Mesenchymal stem cell (in vitro differentiated cells and primary cell): ENCODE results near the gene INS.

Experiments used
- DNase-seq: peaks from one replicate; pipeline ENCODE4 v3.0.0-alpha.2; 2013
- H2AFZ ChIP-seq: one replicate; pipeline ENCODE4 v1.6.1; 2013; ENCODE audit warnings: low read depth, mild to moderate bottlenecking, control low read depth, inconsistent platforms, low read length, moderate library complexity
- H2AK5ac ChIP-seq: 2 replicates; pipeline ENCODE4 v1.6.1; 2013; ENCODE audit warnings: low read length, moderate library complexity, mild to moderate bottlenecking, inconsistent platforms; ENCODE audit not compliant: severe bottlenecking
- H2BK120ac ChIP-seq: one replicate; pipeline ENCODE4 v1.6.1; 2013; ENCODE audit warnings: low read depth, mild to moderate bottlenecking, inconsistent platforms, low read length, moderate library complexity
- H2BK12ac ChIP-seq, 2 experiments: one replicate each; pipeline ENCODE4 v1.6.1; 2013; ENCODE audit warnings: inconsistent platforms in 2 of 2, low read length in 2 of 2, mild to moderate bottlenecking in 2 of 2, moderate library complexity in 2 of 2, control low read depth in 1 of 2
- H2BK15ac ChIP-seq: one replicate; pipeline ENCODE4 v1.6.1; 2013; ENCODE audit warnings: mild to moderate bottlenecking, low read depth, inconsistent platforms; ENCODE audit not compliant: poor library complexity, severe bottlenecking
- H2BK5ac ChIP-seq: 2 replicates; pipeline ENCODE4 v1.6.1; 2013; ENCODE audit warnings: low read depth, mild to moderate bottlenecking, low read length, control low read depth, inconsistent platforms; ENCODE audit not compliant: poor library complexity, severe bottlenecking
- H3K14ac ChIP-seq, 2 experiments: one replicate each; pipeline ENCODE4 v1.6.1; 2013; ENCODE audit warnings: inconsistent platforms in 2 of 2, low read length in 2 of 2, control low read depth in 1 of 2, mild to moderate bottlenecking in 1 of 2, moderate library complexity in 1 of 2
- H3K18ac ChIP-seq, 2 experiments: one replicate each; pipeline ENCODE4 v1.6.1; 2013; ENCODE audit warnings: inconsistent platforms in 2 of 2, low read length in 2 of 2, control low read depth in 1 of 2, low read depth in 1 of 2, mild to moderate bottlenecking in 1 of 2
- H3K23ac ChIP-seq, 2 experiments: one replicate each; pipeline ENCODE4 v1.6.1; 2013; ENCODE audit warnings: inconsistent platforms in 2 of 2, low read length in 2 of 2, mild to moderate bottlenecking in 2 of 2, moderate library complexity in 2 of 2, control low read depth in 1 of 2
- H3K27ac ChIP-seq: 2 replicates; pipeline ENCODE4 v1.5.1; 2013; ENCODE audit warnings: mild to moderate bottlenecking, moderate library complexity, low read length, control low read depth, inconsistent platforms; ENCODE audit not compliant: poor library complexity, severe bottlenecking
- H3K27me3 ChIP-seq, 2 experiments: 2 replicates each; pipeline versions ENCODE4 v1.6.1 to v1.7.0; 2013; ENCODE audit warnings: low read length in 2 of 2, mild to moderate bottlenecking in 2 of 2, moderate library complexity in 2 of 2, control low read depth in 1 of 2, inconsistent platforms in 1 of 2; ENCODE audit not compliant: control insufficient read depth in 1 of 2, insufficient read depth in 1 of 2
- H3K36me3 ChIP-seq, 2 experiments: 2 replicates each; pipeline versions ENCODE4 v1.6.1 to v1.7.0; 2013; ENCODE audit warnings: low read length in 2 of 2, control low read depth in 1 of 2, inconsistent platforms in 1 of 2, low read depth in 1 of 2, mild to moderate bottlenecking in 1 of 2; ENCODE audit not compliant: insufficient read depth in 2 of 2, control insufficient read depth in 1 of 2
- H3K4ac ChIP-seq, 2 experiments: one replicate each; pipeline ENCODE4 v1.6.1; 2013; ENCODE audit warnings: inconsistent platforms in 2 of 2, low read length in 2 of 2, mild to moderate bottlenecking in 2 of 2, moderate library complexity in 2 of 2, control low read depth in 1 of 2, low read depth in 1 of 2
- H3K4me1 ChIP-seq: 2 replicates; pipeline ENCODE4 v1.6.1; 2013; ENCODE audit warnings: low read depth, low read length, control low read depth; ENCODE audit not compliant: control insufficient read depth, insufficient read depth
- H3K4me2 ChIP-seq: 2 replicates; pipeline ENCODE4 v1.6.1; 2013; ENCODE audit warnings: low read length, mild to moderate bottlenecking, inconsistent platforms; ENCODE audit not compliant: poor library complexity, severe bottlenecking
- H3K4me3 ChIP-seq, 2 experiments: 2 replicates each; pipeline versions ENCODE4 v1.5.1 to v1.7.0; 2013; ENCODE audit warnings: low read length in 2 of 2, mild to moderate bottlenecking in 2 of 2, control low read depth in 1 of 2, low read depth in 1 of 2; ENCODE audit not compliant: insufficient read depth in 1 of 2
- H3K79me1 ChIP-seq: replicated peaks from 2 replicates; pipeline ENCODE4 v1.6.1; 2013; ENCODE audit warnings: mild to moderate bottlenecking, control low read depth, low read length, inconsistent platforms; ENCODE audit not compliant: poor library complexity, severe bottlenecking
- H3K9ac ChIP-seq: 2 replicates; pipeline ENCODE4 v1.7.0; 2013; ENCODE audit warnings: mild to moderate bottlenecking, low read length, moderate library complexity
- H3K9me3 ChIP-seq: 2 replicates; pipeline ENCODE4 v1.7.0; 2013; ENCODE audit warnings: mild to moderate bottlenecking, low read length; ENCODE audit not compliant: control insufficient read depth
- H4K8ac ChIP-seq: one replicate; pipeline ENCODE4 v1.6.1; 2013; ENCODE audit warnings: inconsistent platforms, mild to moderate bottlenecking, low read length, moderate library complexity
- H4K91ac ChIP-seq: one replicate; pipeline ENCODE4 v1.6.1; 2013; ENCODE audit warnings: mild to moderate bottlenecking, low read length, inconsistent platforms
- WGBS: methylation state at CpG from one replicate; pipeline ENCODE4 v1.1.7; 2013; ENCODE audit warnings: mixed read lengths; 5-methylcytosine and 5-hydroxymethylcytosine counted together

INS gene

GRCh38 chr11:2208691-2209369, 47.8 kb upstream of the INS start:
- Histone ChIP-seq H2BK5ac (no peak overlapping the region), H2BK120ac (no peak overlapping the region), H3K14ac (no peak overlapping the region), H3K4me2 (no peak overlapping the region), H3K23ac (no peak overlapping the region), H3K79me1 (no peaks in the 10 kb centered on the region), H3K9me3 (peaks cover 5% of the 10 kb centered on the region), H3K27ac (no peak overlapping the region), H3K18ac (no peak overlapping the region), H2BK15ac (no peak overlapping the region), H2BK12ac (no peak overlapping the region), H2AK5ac (no peak overlapping the region), H4K91ac (no peak overlapping the region), H3K36me3 (peaks cover 0 to 2% of the 10 kb centered on the region in 2 experiments), H3K4ac (no peak overlapping the region), H3K27me3 (peaks cover 12 to 24% of the 10 kb centered on the region in 2 experiments), H3K4me1 (peaks cover 54% of the 10 kb centered on the region), H2AFZ (no peak overlapping the region), H3K9ac (no peak overlapping the region), H4K8ac (no peak overlapping the region), H3K4me3 (no peak overlapping the region)
- DNase-seq: no peak
- WGBS: 90% methylated on average over 24 of the region's 24 CpGs

DNA sequence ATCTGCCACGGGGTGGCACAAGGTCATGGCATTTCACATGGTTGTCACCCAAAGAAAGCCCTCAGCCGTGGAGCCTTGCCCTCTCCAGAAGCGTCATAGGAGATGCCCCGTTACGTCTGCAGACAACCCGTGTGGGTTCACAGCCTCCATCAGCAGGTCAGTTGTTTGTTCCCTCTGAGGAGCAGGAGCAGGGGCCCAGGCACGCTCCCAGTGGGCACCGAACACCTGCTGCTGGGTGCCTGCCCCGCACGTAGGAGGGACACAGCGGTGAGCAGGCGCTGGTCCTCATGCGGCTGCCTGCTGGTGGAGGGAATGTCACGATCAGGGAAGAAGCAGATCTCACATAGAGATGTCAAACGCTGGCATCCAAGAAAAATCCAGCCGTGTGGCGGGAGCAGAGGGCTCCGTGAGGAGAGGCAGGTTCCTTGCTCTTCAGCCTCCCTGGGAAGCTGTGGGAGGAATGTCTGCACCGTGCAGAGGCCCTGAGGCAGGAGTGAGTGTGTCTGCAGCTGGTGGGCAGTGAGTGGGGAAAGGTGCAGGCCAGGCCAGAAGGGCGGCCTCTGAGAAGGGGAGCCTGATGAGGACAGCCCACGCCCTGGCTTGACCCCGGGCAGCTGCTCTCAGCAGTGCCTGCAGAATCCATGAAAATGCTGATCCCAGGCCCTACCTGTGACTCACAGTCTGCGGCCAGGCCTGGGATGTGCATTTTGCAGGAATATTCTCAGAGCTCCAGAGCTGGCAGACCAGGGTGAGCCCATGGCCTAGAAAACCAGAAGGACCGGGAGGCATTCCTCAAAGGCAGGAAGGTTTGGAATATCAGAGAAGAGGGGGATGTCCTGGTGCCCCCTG, 47.0 kb upstream of the INS start:
- Histone ChIP-seq H3K4me3 (no peak overlapping the region), H3K4ac (no peak overlapping the region), H3K4me1 (peaks cover 49% of the 10 kb centered on the region), H3K36me3 (peaks cover 0 to 2% of the 10 kb centered on the region in 2 experiments), H3K9ac (no peak overlapping the region), H3K27me3 (peaks cover 12 to 24% of the 10 kb centered on the region in 2 experiments), H3K9me3 (peaks cover 5% of the 10 kb centered on the region), H2AK5ac (no peak overlapping the region), H2AFZ (no peak overlapping the region), H4K91ac (no peak overlapping the region), H2BK12ac (no peak overlapping the region), H4K8ac (no peak overlapping the region), H3K79me1 (no peaks in the 10 kb centered on the region), H2BK5ac (no peak overlapping the region), H3K27ac (no peak overlapping the region), H3K18ac (no peak overlapping the region), H2BK15ac (no peak overlapping the region), H3K4me2 (no peak overlapping the region), H2BK120ac (no peak overlapping the region), H3K23ac (no peak overlapping the region), H3K14ac (peak overlapping the region in 1 of 2 experiments; percentile 7)
- WGBS: 71% methylated on average over 24 of the region's 24 CpGs
- DNase-seq: no peak

DNA sequence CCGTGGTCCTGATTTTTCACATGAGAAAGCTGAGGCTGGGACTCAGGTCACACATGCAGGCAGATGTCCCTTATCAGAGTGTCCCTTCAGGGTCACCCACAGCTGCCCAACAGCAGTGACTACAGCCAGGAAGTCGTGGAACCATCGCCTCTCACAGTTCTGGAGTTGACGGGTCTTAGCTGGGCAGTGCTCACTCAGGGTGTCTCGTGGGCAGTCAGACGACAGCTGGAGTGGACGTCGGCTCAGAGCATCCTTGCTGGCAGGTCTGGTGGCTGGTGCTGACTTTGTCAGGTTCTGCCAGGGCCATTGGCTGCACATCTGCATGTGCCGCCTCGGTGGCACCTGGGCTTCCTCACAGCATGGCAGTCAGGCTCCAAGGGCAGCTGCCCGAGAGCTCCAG, 46.2 kb upstream of the INS start:
- Histone ChIP-seq H3K27me3 (peaks cover 12 to 21% of the 10 kb centered on the region in 2 experiments), H3K4me3 (peak overlapping the region in 1 of 2 experiments; percentile 1), H2AFZ (no peak overlapping the region), H3K9ac (no peak overlapping the region), H3K18ac (no peak overlapping the region), H2BK5ac (no peak overlapping the region), H3K79me1 (no peaks in the 10 kb centered on the region), H3K4me1 (peaks cover 41% of the 10 kb centered on the region), H2BK12ac (no peak overlapping the region), H3K36me3 (peaks cover 0 to 2% of the 10 kb centered on the region in 2 experiments), H3K27ac (no peak overlapping the region), H3K4ac (no peak overlapping the region), H3K14ac (no peak overlapping the region), H3K4me2 (no peak overlapping the region), H4K8ac (no peak overlapping the region), H4K91ac (no peak overlapping the region), H3K9me3 (peaks cover 5% of the 10 kb centered on the region), H2AK5ac (no peak overlapping the region), H2BK15ac (no peak overlapping the region), H3K23ac (no peak overlapping the region), H2BK120ac (no peak overlapping the region)
- DNase-seq: no peak
- 87% methylated on average over 11 of the region's 11 CpGs for WGBS

- no peaks in the 10 kb centered on the region for H3K79me1 ChIP-seq
- H2BK15ac ChIP-seq: no peak overlapping the region
- H3K9me3 ChIP-seq: peaks cover 5% of the 10 kb centered on the region
- H3K4ac ChIP-seq: no peak overlapping the region
- H3K36me3 ChIP-seq: peaks cover 0 to 2% of the 10 kb centered on the region in 2 experiments
- DNase-seq: no peak
- no peak overlapping the region for H3K27ac ChIP-seq
- no peak overlapping the region for H4K91ac ChIP-seq
- H3K18ac ChIP-seq: no peak overlapping the region
- H4K8ac ChIP-seq: no peak overlapping the region
- no peak overlapping the region for H3K14ac ChIP-seq
- H3K9ac ChIP-seq: no peak overlapping the region
- H3K23ac ChIP-seq: no peak overlapping the region
- WGBS: 86% methylated on average over 10 of the region's 12 CpGs
- H2AFZ ChIP-seq: no peak overlapping the region
- H3K27me3 ChIP-seq: peaks cover 18 to 31% of the 10 kb centered on the region in 2 experiments
- H2BK120ac ChIP-seq: no peak overlapping the region
- H3K4me2 ChIP-seq: no peak overlapping the region
- H2AK5ac ChIP-seq: no peak overlapping the region
- no peak overlapping the region for H3K4me3 ChIP-seq
- H2BK5ac ChIP-seq: no peak overlapping the region
- H3K4me1 ChIP-seq: peaks cover 34% of the 10 kb centered on the region
- H2BK12ac ChIP-seq: no peak overlapping the region
Observed at GRCh38 chr11:2205981-2206690, 45.1 kb upstream of the INS start.
